ENCODE results near the gene RBKS.

GRCh38 chr2:27889774-27890145 is 427 bp downstream of the RBKS start:
- TF ChIP-seq CTCF (IDR thresholded peaks at IDR 0.05) (no peak), POLR2AphosphoS5 (IDR thresholded peaks at IDR 0.05) (no peak)

All from esophagus muscularis mucosa (tissue), 3 donors.